HG02840 (cell line): ENCODE results near the gene GOLGA6L25.
"Not testable (repeated sequence)": the region's sequence is repeated elsewhere in the genome, so short reads cannot be mapped to it uniquely, and the experiment has no call there.

ENCODE experiments used
- ATAC-seq: cut with Tn5 transposase; IDR thresholded peaks from one replicate; pipeline ENCODE4 v1.9.1; 2021; ENCODE audit warnings: mild to moderate bottlenecking, moderate library complexity, moderate number of reproducible peaks; ENCODE audit not compliant: unreplicated experiment, low FRiP score

The GOLGA6L25 gene, protein sequence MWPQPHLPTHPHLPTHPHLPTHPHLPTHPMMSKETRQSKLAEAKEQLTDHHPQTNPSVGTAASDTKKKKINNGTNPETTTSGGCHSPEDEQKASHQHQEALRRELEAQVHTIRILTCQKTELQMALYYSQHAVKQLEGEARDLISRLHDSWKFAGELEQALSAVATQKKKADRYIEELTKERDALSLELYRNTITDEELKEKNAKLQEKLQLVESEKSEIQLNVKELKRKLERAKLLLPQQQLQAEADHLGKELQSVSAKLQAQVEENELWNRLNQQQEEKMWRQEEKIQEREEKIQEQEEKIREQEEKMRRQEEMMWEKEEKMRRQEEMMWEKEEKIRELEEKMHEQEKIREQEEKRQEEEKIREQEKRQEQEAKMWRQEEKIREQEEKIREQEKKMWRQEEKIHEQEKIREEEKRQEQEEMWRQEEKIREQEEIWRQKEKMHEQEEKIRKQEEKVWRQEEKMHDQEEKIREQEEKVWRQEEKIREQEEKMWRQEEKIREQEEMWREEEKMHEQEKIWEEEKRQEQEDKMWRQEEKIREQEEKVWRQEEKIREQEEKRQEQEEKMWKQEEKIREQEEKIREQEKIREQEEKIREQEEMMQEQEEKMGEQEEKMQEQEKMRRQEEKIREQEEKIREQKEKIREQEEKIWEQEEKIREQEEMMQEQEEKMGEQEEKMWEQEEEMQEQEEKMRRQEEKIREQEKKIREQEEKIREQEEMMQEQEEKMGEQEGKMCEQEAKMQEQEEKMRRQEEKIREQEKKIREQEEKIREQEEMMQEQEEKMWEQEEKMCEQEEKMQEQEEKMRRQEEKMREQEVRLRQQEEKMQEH

GRCh38 chr15:28553268-28553667, at the start of gene GOLGA6L25:
Gene GOLGA6L25, plus strand, starts transcription at chr15:28553568. Its CDS starts 61 bp downstream, at chr15:28553629.
- ATAC-seq: not testable (repeated sequence)

GRCh38 chr15:28508217-28508889, 45.0 kb upstream of the GOLGA6L25 start:
- ATAC-seq: not testable (repeated sequence)

DNA sequence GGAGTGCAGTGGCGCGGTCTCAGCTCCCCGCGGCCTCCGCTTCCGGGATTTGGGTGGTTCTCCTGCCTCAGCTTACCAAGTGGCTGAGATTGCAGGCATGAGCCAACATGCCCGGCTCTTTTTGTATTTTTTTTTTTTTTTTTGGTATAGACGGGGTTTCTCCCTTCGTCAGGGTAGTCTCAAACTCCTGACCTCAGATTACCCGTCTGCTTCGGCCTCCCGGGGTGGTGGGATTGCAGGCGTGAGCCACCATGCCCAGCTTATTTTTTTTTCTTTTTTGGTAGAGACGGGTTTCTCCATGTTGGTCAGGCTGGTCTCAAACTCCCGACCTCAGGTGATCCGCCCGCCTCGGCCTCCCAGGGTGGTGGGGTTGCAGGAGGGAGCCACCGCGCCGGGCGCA, 39.2 kb upstream of the GOLGA6L25 start:
- ATAC-seq: not testable (repeated sequence)

GRCh38 chr15:28515208-28515607, 38.2 kb upstream of the GOLGA6L25 start:
- ATAC-seq: not testable (repeated sequence)

GRCh38 chr15:28532954-28533353, 20.4 kb upstream of the GOLGA6L25 start, which contains the start of gene GOLGA8G:
Gene GOLGA8G, minus strand, starts transcription at chr15:28532971. Its CDS starts 62 bp downstream, at chr15:28532909.
- not testable (repeated sequence) for ATAC-seq

DNA sequence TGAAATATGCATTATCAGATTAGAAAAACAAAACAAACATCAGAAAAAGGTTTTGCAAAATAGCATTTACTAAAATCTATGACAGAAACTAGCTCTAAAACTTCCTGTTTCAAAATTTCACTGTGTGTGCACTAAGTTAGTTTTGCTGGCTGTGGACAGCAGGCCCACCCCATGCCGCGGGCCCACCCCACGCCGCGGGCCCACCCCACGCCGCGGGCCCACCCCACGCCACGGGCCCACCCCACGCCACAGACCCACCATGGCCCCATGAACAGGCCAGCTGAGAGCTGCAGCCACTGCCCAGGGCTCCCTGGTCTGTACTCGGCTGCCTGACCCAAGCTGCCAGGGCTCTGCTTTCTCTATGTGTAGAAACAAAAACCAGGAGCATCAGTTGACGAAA, 20.0 kb downstream of the GOLGA6L25 start:
- not testable (repeated sequence) for ATAC-seq

GRCh38 chr15:28588977-28589606, 35.7 kb downstream of the GOLGA6L25 start:
- ATAC-seq: not testable (repeated sequence)

DNA sequence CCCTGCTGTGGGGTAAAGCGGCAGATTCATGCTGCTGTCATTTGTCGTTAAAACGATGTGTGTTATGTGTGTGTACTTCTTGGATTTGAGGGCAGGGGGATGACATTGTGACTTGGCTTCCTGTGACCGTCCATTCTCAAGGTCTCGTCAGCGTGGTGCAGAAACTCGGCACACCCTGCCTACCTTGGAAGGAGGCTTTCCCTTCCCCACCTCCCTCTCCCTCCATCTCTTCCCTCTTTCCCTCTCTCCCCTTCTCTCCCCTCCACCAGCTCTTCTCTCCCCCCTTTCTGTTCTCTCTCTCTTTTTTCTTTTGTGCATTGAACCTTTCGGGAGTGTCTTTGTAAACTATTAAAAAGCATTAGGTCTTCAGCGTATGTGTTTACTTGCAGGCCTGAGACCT, 36.4 kb downstream of the GOLGA6L25 start:
- ATAC-seq: not testable (repeated sequence)

- ATAC-seq: not testable (repeated sequence)
Observed at GRCh38 chr15:28592395-28592794, 39.0 kb downstream of the GOLGA6L25 start.

DNA sequence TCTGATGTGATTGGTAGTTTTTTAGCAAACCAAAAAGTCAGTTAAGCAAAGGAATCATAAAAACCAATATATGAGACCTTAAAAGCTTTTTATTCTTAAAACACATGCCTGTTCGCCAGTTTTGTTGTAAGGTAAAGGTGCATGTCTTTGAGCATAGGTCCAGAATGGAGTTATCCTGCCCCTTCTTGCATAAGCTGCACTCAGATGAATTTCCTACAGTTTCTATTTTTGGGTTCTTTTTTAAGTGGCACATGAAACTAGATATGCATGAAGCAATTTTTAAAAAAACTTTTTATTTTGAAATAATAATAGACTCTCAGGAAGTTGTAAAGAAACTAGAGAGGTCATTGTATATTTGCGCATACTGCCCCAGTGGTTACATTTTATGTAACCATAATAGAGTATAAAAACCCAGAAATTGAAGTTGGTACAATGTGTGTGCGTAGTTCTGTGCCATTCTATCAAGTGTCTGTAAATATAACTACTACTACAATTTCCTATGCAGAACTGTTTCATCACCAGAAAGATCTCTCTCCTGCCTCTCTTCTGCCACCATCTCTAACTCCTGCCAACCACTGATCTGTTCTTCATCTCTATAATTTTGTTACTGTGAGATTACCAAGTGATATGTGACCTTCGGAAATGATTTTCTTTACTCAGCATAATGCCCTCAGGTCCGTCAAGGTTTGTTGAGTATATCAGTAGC, 40.2 kb downstream of the GOLGA6L25 start:
- not testable (repeated sequence) for ATAC-seq

DNA sequence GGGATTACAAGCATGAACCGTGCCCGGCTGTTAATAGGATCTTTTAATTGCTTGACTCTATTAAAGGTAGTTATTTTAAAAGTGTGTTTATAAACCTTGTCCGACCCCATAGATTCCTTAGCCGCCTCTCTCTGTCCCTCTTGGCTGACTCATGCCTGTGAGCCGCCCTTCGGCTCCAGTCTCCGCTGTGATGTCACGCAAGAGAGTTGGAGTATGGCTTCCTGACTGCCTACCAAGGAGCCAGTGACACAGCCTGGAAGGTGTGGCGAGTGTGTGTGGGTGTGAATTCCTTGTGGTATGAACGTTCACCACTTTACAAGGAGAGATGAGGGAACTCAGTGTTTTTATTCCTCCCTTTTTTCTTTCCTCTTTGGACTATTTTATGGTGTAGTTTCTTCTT, 44.1 kb downstream of the GOLGA6L25 start:
- ATAC-seq: not testable (repeated sequence)

DNA sequence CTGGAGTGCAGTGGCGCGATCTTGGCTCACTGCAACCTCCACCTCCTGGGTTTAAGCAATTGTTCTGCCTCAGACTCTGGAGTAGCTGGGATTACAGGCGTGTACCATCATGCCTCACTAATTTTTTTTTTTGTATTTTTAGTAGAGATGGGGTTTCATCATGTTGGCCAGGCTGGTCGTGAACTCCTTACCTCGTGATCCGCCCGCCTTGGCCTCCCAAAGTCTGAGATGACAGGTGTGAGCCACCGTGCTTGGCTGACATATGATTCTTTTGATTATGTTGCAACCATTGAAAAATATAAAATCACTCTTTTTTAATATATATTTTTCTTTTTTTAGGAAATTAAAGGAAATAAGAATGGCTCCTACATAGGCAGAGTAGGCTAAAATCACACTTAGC, 44.8 kb downstream of the GOLGA6L25 start:
- ATAC-seq: not testable (repeated sequence)

DNA sequence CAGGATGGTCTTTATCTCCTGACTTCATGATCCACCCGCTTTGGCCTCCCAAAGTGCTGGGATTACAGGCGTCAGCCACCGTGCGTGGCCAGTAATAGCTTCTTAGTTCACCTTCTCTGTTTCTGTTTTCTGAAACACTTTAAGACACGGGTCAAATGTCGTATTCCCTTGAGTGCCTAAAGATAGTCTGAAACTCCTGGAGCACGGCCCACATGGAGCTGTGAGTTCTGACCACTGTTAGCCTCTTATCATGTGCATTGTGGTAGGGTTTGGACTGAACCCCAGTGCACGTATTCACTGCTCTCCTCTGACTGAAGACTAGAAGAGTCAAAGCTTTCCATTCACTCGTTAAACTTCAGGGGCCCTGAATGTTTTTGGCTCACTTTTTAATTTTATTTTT, 48.8 kb downstream of the GOLGA6L25 start:
- not testable (repeated sequence) for ATAC-seq
